CD1c-positive myeloid dendritic cell (primary cell): ENCODE measurements around the gene CXorf51A.
"Not testable (repeated sequence)": the region's sequence is repeated elsewhere in the genome, so short reads cannot be mapped to it uniquely, and the experiment has no call there.

Source experiments
- DNase-seq: peaks from one replicate; pipeline ENCODE4 v3.0.0-alpha.2; 2016; ENCODE audit errors: extremely low spot score

CXorf51A gene

DNA sequence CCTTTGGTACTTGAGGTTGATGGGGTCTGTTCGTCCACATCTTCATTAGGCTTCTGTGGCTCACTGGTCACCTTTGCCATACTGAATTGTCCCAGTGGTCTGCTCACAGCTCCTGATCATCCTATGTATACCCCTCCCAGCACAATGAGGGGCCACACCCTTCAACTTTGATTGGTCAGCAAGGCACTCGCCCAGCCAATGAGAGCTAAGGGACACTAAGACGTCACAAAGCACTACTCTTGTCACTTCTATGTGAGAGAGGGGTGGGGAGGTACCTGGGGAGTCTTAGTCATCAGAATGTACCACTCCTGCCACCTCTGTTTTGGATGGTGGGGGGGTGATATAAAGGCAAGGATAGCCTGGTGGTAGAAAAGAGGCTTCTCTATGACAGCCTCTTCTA is at the start of gene CXorf51A:
Gene CXorf51A, minus strand, starts transcription at position 101 of the 400 bp plus-strand sequence. Its CDS starts 21 bp downstream, at position 80.
- not testable (repeated sequence) for DNase-seq

DNA sequence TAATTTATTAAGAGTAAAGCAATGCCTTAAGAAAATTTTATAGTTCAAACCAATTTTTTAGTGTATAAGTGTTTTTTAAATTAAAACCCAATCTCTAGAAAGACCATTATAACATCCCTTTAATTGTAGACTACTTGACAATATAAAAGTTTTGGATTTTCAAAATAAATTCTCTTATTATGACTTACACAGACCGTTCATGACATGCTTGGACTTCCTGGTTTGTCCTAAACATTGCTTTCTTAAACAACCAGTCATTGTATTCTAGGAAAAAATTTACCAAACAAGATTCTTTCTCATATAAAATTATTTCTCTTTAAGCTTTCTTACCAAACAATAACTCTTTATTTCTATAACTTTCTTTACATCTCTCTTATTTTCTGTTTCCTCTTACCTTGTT is 49.0 kb upstream of the CXorf51A start:
- no peak for DNase-seq

DNA sequence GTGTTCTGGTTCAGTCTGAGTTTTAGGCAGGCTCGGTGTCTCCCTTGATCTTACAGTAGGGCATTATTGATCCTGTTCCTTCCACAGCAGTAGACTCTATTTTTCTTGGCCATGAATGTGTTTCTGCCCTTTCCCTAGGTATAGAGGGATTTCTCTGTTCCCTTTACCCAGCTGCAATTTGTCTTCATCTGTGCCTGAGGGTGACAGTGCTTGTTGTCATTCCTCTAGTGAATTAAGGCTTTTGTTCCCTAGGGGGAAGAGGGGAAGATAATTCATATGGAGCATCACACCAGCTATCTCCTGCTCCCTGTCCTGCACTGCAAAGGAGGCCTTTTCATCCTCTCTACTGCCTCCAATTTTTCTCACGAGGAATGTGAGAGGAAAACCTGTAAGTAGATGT is 39.7 kb upstream of the CXorf51A start:
- no peak for DNase-seq

DNA sequence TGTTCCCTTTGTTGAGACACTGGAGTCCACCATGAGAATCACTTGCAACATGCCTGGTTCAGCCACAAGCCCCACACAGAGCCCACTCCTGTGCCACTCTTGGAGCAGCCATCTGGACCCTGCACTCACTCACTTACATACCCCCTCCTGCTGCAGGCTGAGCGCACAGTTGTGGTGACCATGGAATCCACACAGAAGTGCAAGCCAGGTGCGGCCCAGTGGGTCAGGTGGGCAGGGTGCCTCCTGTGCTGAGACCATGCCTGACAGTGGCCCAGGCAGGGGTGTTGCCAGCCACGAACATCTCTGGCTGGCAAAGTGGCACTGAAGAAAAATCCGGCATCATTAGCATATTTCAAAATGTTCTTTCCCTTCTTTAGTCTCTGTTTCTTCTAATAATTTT is 17.4 kb upstream of the CXorf51A start:
- DNase-seq, result no peak

DNA sequence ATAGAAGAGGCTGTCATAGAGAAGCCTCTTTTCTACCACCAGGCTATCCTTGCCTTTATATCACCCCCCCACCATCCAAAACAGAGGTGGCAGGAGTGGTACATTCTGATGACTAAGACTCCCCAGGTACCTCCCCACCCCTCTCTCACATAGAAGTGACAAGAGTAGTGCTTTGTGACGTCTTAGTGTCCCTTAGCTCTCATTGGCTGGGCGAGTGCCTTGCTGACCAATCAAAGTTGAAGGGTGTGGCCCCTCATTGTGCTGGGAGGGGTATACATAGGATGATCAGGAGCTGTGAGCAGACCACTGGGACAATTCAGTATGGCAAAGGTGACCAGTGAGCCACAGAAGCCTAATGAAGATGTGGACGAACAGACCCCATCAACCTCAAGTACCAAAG is 5.1 kb downstream of the CXorf51A start, which contains the start of gene CXorf51B:
Gene CXorf51B, plus strand, starts transcription at position 301 of the 400 bp plus-strand sequence. Its CDS starts 21 bp downstream, at position 322.
- not testable (repeated sequence) for DNase-seq
